Gastrocnemius medialis (tissue), 4 donors: ENCODE measurements around the gene RREB1. TPM values are rescaled to one million over a fixed set of nuclear protein-coding genes. Genes with fewer than 3 reads are reported as not detected.
A peak's percentile ranks its signal among the peaks of the same experiment; 100 is the strongest.

Experiments used
- ATAC-seq, 2 donors: fragments of 150-250 bp; one replicate each; pipeline ENCODE4 v1.9.1; 2016
- DNase-seq, 2 donors: peaks; one replicate each; pipeline ENCODE4 v3.0.0-alpha.2; 2019
- H3K27ac ChIP-seq, 4 donors: fragments of 200-600 bp; sonication (generic); 1 replicate in 1 of 4; 2 replicates in 3 of 4; pipeline ENCODE4 v1.5.1; 2016 to 2018; ENCODE audit warnings: mild to moderate bottlenecking in 2 of 4, moderate library complexity in 1 of 4
- H3K27me3 ChIP-seq, 3 donors: fragments of 200-600 bp; sonication (generic) in 2 of 3; 1 replicate in 1 of 3; 2 replicates in 2 of 3; pipeline versions ENCODE4 v1.5.1 to v1.6.0; 2016 to 2019; ENCODE audit warnings: mild to moderate bottlenecking in 1 of 3, moderate library complexity in 1 of 3
- H3K36me3 ChIP-seq, 2 donors: fragments of 200-600 bp; sonication (generic) in 1 of 2; one replicate each; pipeline ENCODE4 v1.5.1; 2017 to 2018
- H3K4me1 ChIP-seq, 2 donors: fragments of 200-600 bp; sonication (generic) in 1 of 2; one replicate each; pipeline ENCODE4 v1.5.1; 2016 to 2017; ENCODE audit warnings: mild to moderate bottlenecking in 2 of 2
- H3K4me3 ChIP-seq, 4 donors: fragments of 200-600 bp; sonication (generic) in 3 of 4; 1 replicate in 1 of 4; 2 replicates in 3 of 4; pipeline ENCODE4 v1.5.1; 2016 to 2019; ENCODE audit warnings: mild to moderate bottlenecking in 2 of 4
- H3K9me3 ChIP-seq, 3 donors: fragments of 200-600 bp; sonication (generic) in 2 of 3; 1 replicate in 1 of 3; 2 replicates in 2 of 3; pipeline ENCODE4 v1.5.1; 2016 to 2019
- POLR2A ChIP-seq, 2 donors: fragments of 450-650 bp; IDR thresholded peaks; one replicate each; pipeline ENCODE4 v1.6.1; 2017; ENCODE audit warnings: antibody characterized with exemption in 2 of 2, mild to moderate bottlenecking in 2 of 2, moderate library complexity in 2 of 2
- in situ Hi-C, 4 donors: fragments of 200-750 bp; cut with MboI; loops; one replicate each; pipeline versions ENCODE4 v1.15.0 to v1.8.0; 2017; ENCODE audit warnings: low sequenced_read_pairs in 4 of 4
- intact Hi-C: fragments of 100-400 bp; cut with DNase I; formaldehyde crosslinking; loops from one replicate; pipeline ENCODE4 v1.15.1; 2023; ENCODE audit warnings: low total_unique reads
- total RNA-seq, 4 donors: library from RNA; depleted of rRNA; stranded (reverse); fragments of >200 nt; gene quantifications; one replicate each; pipeline versions ENCODE4 v1.1.0 to v1.2.3, GENCODE V29; 2016
- TF ChIP-seq, protein P1 (sequence below), 5 experiments: fragments of 450-650 bp in 3 of 5; fragments of 200-600 bp in 2 of 5; sonication (generic) in 2 of 5; IDR thresholded peaks in 4 of 5; conservative IDR thresholded peaks in 1 of 5; 1 replicate in 4 of 5; 2 replicates in 1 of 5; pipeline ENCODE4 v1.5.1; 2016 to 2019; ENCODE audit warnings: antibody characterized with exemption in 5 of 5, mild to moderate bottlenecking in 3 of 5, moderate library complexity in 3 of 5

RREB1 gene
- total RNA-seq, 4 donors from 2014 or later = 18.0 to 41.3 (median 39.2) TPM

DNA sequence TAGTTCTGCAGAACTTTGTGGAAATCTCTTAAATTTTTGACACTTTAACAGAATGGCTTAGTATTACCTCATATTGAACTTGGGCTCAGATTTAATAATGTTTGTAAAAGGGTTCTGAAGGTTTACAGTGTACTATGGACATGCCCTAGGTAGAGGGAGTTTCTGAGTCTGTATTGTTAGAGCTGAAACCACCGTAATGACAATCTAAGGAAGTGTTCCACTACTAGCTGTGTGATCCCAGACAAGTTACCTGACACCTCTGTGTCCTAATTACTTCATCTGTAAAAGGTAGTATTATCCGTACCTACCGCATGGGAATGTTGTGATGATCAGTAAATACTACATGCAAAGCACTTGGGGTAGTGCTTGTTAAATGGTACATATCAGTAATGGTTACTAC is 86.9 kb downstream of the RREB1 start:
- in situ Hi-C loops (no loop called here), intact Hi-C loops (no loop called here)
- H3K9me3 ChIP-seq = no peaks in the 10 kb centered on the region
- H3K4me3 ChIP-seq = no peak overlapping the region
- H3K36me3 ChIP-seq = peaks cover 0 to 18% of the 10 kb centered on the region in 2 donors
- DNase-seq (no peak), ATAC-seq (no peak)
- peaks cover 31% of the 10 kb centered on the region in 2 donors for H3K4me1 ChIP-seq
- H3K27me3 ChIP-seq = no peaks in the 10 kb centered on the region
- no peak overlapping the region for H3K27ac ChIP-seq
- TF ChIP-seq POLR2A (IDR thresholded peaks at IDR 0.05) = no peak
- TF ChIP-seq, protein P1, sequence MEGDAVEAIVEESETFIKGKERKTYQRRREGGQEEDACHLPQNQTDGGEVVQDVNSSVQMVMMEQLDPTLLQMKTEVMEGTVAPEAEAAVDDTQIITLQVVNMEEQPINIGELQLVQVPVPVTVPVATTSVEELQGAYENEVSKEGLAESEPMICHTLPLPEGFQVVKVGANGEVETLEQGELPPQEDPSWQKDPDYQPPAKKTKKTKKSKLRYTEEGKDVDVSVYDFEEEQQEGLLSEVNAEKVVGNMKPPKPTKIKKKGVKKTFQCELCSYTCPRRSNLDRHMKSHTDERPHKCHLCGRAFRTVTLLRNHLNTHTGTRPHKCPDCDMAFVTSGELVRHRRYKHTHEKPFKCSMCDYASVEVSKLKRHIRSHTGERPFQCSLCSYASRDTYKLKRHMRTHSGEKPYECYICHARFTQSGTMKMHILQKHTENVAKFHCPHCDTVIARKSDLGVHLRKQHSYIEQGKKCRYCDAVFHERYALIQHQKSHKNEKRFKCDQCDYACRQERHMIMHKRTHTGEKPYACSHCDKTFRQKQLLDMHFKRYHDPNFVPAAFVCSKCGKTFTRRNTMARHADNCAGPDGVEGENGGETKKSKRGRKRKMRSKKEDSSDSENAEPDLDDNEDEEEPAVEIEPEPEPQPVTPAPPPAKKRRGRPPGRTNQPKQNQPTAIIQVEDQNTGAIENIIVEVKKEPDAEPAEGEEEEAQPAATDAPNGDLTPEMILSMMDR (IDR thresholded peaks at IDR 0.05 in 4 of 5, conservative IDR thresholded peaks at IDR 0.05 in 1 of 5) = no peak

DNA sequence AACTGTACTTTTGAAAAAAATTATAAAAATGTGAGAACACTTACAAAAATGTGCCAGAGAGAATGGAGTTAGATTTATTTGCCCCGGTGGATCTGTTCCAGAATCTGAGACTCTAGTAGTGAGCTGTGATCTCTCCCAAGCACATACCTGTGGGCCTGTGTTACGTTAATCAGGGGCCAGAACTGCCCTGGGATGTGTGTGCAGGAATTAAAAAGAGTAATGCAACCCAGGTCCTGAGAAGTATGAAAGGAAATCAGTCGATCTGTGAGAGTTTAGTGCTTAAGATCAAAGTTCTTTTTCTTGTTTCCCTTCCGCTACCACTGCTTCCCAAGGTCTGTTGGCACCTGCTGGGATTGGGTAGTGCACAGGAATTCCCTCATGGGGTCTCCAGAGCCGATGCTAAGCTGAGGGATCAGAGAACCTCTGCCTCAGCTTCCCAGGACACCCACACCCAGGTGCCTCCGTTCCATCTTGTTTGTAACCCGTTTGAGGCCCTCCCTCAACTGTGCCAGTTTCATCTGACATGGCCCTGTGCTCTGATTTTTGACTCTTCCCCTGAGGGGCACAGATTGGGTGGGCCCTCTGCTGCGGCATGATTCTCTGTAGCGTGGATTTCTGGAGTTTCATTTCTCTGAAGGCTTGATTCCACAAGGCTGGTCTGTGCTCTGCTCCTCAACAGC is 87.7 kb downstream of the RREB1 start:
- Histone ChIP-seq H3K36me3 (peaks cover 0 to 10% of the 10 kb centered on the region in 2 donors), H3K27ac (no peak overlapping the region), H3K4me3 (no peak overlapping the region), H3K9me3 (no peaks in the 10 kb centered on the region), H3K4me1 (peaks cover 31% of the 10 kb centered on the region in 2 donors), H3K27me3 (no peaks in the 10 kb centered on the region)
- DNase-seq = no peak
- in situ Hi-C loops (no loop called here), intact Hi-C loops (no loop called here)
- ATAC-seq = no peak
- TF ChIP-seq, protein P1 (IDR thresholded peaks at IDR 0.05 in 4 of 5, conservative IDR thresholded peaks at IDR 0.05 in 1 of 5) = no peak
- no peak for TF ChIP-seq POLR2A (IDR thresholded peaks at IDR 0.05)

DNA sequence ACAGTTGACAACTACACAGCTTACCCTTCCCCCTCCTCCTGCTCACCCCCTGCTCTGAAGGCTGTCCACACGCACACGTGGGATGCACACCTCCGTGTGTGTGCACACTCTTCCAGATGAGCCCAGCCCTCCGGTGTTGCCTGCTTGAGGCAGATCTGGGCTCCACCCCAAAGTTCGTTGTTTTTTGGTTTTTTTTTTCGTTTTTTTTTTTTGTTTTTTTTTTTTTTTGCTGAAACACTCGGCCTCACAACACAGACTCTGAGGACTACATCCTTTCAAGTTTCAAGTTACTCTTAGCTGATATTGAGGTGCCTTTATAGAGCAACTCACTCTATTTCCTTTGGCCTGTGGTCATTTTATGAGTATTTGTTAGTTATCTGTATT is 88.2 kb downstream of the RREB1 start:
- Histone ChIP-seq H3K4me3 (no peak overlapping the region), H3K27me3 (no peaks in the 10 kb centered on the region), H3K9me3 (no peaks in the 10 kb centered on the region), H3K27ac (no peak overlapping the region), H3K4me1 (peaks cover 31% of the 10 kb centered on the region in 2 donors), H3K36me3 (peaks cover 0 to 7% of the 10 kb centered on the region in 2 donors)
- intact Hi-C loops = no loop called here
- in situ Hi-C loops = no loop called here
- ATAC-seq = no peak
- DNase-seq = no peak
- TF ChIP-seq POLR2A (IDR thresholded peaks at IDR 0.05) = no peak
- TF ChIP-seq, protein P1 (IDR thresholded peaks at IDR 0.05 in 4 of 5, conservative IDR thresholded peaks at IDR 0.05 in 1 of 5) = no peak

DNA sequence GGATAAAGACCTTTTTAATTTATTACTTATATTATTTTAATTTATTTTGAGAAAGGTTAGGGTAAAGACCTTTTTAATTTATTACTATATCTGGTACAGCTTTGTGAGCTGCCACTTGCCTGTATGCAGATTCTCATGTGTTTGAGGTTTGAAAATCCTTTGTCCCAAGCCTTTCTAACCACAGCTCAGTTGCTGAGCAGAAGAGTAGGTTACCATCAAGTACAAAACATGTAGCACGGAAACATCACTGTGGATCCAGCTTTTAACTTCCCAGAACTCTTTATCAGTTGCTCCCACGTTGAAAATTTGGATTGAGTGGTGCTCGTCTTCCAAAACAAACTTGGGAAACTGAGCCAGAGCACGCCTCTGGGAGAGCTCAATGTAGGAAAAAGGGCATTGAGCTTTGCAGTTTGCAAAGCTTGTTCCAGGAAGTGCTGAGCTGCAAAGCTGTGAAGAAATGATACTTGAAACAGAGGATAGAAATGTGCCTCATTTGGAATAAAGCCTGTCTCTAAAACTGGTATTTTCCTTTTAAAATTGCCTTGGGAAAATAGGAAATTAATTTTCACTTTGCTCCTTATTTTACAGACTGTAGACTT is 89.0 kb downstream of the RREB1 start:
- H3K27ac ChIP-seq = peak overlapping the region in 1 of 4 donors; percentile 33
- DNase-seq = no peak
- peaks cover 0 to 4% of the 10 kb centered on the region in 2 donors for H3K36me3 ChIP-seq
- no peak for TF ChIP-seq POLR2A (IDR thresholded peaks at IDR 0.05)
- TF ChIP-seq, protein P1 (IDR thresholded peaks at IDR 0.05 in 4 of 5, conservative IDR thresholded peaks at IDR 0.05 in 1 of 5) = no peak
- peaks cover 31% of the 10 kb centered on the region in 2 donors for H3K4me1 ChIP-seq
- intact Hi-C loops (no loop called here), in situ Hi-C loops (no loop called here)
- H3K27me3 ChIP-seq = no peaks in the 10 kb centered on the region
- ATAC-seq = no peak
- no peaks in the 10 kb centered on the region for H3K9me3 ChIP-seq
- no peak overlapping the region for H3K4me3 ChIP-seq
